Activated CD4-positive, alpha-beta T cell treated with anti-CD3 and anti-CD28 coated beads, Interleukin-10, Interleukin-2, amounts not matched to agents 100 ng/mL and 50 ng/mL, durations not matched to agents 16 hours and 8 hours (primary cell): ENCODE measurements around the gene SRA1.

ENCODE experiments used
- DNase-seq: peaks from one replicate; pipeline ENCODE4 v3.0.0-alpha.2; 2020

Gene SRA1

DNA sequence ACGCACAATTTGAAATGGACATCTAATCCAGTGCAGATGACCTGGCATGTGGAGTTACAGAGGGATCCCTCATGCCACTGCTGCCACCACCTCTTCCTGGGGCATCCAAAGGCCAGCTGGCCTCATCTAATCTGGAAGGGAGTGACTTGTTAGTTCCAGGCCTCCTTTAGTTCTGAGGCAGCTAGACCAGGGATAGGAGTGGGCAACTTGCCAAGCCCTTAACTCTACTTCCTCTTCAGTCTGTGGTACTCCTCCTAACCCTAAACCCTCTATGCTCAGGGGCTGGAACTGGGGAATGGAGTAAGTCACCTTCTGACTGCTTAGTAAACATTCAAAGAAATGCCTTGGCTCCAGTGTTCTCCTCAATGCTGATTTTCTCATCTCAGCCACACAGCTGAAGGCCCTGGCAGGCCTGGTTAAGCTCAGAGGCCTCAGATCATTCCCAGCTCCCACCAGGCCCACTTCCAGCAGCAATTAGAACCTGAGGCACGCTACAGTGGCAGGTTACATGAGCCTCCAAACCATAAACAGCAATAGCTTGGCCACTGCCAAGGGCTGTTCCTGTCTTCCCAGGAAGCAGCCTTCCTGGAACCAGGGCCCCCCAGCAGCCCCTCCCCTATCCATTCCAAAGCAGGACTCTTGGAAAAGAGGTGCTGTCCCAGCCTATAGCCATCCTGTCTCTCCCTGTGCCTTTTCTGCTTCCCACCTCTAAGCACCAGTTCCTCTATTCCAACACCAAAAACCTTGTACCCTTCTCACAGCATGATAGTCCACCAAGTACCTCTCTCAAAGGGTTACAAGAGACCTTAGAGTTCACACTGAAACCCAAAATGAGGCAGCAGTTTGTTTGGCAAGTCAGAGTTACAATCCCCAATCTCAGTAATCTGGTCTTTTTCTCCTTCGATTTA lies 7.8 kb downstream of the SRA1 start:
- no peak for DNase-seq

DNA sequence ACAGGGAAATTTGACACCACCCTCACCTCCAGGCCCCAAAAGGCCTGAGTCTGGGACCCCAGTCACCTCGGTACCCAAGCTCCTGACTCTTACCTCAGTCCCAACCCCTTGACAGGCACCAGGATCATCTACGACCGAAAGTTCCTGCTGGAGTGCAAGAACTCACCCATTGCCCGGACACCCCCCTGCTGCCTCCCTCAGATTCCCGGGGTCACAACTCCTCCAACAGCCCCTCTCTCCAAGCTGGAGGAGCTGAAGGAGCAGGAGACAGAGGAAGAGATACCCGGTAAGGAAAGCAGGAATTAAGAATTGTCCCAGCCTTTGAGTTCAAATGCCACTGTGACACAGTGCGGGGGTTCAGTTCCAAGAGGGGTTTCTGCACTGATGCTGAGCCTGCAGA lies 8.5 kb downstream of the SRA1 start:
- DNase-seq, result no peak

DNA sequence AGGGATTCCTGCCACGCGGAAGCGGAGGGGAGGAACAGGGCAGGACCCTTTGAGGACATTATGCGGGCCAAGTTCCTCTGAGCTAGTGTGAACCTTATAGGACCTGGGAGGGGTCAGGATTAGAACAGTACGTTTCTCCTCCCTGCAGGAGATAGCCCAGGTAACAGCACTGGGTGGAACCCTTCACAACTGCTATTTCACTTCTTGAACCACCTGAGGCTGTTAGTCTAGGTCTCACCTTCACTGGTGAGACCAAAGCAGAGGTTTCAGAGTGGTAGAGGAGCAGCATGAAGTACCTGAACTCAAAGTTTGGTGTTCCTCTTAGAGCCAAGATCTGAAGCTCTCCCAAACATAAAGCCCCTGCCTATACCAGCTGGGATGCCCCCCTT lies 9.0 kb downstream of the SRA1 start:
- no peak for DNase-seq

DNA sequence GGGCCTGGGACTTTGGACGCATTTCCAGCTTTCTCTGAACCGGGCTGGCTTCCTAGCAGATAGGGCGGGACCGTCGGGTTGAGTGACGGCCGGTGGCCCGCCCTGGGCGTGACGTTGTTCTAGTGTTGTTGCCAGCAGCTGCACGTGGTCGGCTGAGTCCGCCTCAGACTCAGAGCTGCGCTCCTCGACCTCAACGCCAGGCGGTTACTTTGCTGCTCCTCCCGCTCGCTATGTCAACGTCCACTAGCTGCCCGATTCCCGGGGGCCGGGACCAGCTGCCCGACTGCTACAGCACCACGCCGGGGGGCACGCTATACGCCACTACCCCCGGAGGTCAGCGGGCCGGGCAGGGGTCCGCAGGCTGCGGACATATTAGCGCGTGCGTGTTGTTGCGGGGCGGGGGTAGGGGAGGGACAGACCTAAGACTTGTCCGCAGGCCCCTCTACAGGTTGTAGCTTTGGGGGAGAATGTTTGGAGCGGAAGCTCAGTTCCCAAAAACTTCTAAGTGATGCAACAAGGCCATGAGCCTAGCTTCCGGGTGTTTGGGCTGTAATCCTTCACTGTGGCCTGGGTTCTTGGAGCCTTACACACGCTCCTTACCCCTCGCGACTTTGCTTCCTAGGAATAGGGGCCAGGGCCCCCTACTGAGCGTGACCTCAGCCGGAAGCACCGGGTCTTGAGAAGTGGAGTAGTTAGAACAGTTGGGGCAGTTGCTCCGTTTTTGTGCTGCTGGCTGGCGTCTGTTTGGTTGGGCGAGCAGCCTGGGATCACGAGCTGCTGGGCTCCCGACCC lies 9.6 kb downstream of the SRA1 start, which contains the start of gene EIF4EBP3:
EIF4EBP3 (plus strand) TSS at position 155 of the 792 bp plus-strand sequence; CDS start at position 231, 76 bp downstream.
- DNase-seq, result peak; percentile 89

DNA sequence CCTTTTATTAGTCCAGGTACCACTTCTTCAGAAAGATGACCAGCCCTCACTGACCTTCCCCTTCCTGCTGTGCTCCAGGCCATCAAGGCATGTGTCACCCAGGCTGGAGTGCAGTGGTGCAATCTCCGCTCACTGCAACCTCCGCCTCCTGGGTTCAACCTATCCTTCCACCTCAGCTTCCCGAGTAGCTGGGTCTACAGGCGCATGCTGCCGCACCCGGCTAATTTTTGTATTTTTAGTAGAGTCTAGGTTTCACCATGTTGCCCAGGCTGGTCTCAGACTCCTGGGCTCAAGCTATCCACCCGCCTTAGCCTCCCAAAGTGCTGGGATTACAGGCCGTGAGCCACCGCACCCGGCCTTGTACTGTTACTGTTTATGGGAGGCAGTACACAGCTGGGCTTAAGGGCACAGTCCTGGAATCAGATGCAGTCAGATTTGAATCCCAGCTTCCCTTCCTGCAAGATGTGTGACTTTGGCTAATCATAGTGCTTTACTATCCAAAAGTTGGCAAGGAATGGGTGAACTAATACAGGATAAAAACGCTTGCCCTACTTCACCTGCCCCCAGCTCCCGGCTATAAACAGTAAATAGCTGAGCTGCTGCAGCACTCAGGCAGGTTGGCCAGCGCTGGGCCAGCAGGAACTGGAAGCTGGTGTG lies 10.3 kb downstream of the SRA1 start:
- no peak for DNase-seq

DNA sequence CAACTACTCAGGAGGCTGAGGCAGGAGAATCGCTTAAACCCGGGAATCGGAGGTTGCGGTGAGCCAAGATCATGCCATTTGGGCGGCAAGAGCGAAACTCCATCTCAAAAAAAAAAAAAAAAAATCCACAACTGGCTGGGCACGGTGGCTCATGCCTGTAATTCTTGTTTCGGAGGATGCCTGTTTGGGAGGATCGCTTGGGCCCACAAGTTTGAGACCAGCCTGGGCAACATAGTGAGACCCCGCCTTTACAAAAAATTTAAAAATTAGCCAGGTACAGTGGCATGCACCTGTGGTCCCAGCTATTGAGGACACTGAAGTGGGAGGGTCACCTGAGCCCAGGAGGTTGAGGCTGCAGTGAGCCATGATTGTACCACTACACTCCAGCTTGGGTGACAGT lies 11.7 kb downstream of the SRA1 start:
- DNase-seq, result no peak

DNA sequence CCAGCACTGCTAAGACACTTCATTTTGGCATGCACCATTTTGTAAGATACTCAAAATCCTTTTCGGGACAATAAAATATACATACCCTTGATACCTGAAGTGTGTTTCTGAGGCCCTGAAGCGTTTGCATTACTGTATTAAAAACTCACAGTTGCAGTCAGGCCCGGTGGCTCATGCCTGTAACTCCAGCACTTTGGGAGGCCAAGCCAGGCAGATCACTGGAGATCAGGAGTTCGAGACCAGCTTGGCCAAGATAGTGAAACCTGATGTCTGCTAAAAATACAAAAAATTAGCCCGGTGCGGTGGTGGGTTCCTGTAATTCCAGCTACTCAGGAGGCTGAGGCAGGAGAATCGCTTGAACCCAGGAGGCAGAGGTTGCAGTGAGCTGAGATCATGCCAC lies 12.3 kb downstream of the SRA1 start:
- no peak for DNase-seq

DNA sequence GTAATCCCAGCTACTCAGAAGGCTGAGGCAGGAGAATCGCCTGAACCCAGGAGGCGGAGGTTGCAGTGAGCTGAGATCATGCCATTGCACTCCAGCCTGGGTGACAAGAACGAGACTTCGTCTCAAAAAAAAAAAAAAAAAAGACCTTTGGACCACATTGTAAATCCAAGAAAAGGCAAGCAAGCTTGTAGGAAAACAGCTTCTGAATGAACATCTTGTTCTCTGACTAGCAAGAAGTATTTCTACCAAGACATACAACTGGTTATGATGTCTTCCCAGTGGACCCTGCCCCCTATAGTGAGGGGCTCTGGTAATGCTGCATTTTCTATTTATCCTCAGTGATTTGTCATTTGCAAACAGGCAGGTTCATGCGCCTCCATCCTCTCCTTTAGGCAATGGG lies 14.3 kb downstream of the SRA1 start:
- no peak for DNase-seq

DNA sequence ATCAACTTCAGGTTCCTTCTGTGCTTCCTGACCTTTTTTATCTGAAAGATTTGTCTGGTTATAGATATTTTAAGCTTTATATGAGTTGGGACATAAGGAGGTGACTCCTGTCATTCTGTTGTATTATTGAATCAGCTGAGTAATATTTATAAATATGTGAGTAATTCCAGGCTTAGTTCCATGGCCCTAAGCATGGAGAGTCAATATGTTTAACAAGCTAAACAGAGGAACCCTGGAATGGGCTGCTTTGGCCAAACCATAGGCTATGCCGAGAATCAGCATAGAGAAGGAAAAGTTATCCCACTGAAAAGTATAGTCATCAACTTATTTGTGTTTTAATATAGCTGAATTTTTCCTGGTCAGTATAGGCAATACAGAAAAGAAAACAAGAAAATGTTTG lies 17.0 kb downstream of the SRA1 start:
- DNase-seq, result no peak

DNA sequence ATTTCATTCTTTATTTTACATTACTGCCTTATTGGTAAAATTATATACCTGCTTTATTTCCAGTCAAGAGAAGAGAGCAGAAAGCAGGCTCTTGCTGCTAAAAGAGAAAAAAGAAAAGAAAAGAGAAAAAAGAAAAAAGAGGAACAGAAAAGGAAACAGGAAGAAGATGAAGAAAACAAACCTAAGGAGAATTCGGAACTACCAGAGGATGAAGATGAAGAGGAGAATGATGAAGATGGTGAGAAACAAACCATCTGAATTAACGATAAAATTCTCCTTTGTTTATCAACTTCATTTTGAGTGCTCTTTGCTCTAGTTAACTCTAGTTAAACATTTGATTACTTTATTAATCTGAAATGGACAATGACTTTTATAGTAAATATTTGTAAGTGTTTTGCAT lies 33.3 kb downstream of the SRA1 start:
- no peak for DNase-seq

DNA sequence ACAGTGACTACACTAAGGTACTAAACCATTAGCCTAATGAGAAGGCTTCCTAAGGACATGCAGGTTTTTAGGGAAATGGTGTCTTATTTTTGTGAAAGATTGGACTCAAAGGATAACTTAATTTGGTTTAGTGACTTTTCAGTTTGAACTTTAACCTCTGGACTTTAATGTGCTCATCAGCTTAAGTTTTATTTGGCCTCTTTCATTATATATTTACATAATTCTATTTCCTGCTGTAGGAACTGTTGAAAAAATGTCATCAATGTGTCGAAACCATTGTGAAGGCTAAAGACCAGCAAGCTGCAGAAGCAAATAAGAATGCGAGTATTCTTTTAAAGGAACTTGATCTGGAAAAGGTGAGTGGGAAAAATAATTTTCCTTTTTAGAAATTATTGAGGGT lies 44.1 kb downstream of the SRA1 start:
- no peak for DNase-seq

DNA sequence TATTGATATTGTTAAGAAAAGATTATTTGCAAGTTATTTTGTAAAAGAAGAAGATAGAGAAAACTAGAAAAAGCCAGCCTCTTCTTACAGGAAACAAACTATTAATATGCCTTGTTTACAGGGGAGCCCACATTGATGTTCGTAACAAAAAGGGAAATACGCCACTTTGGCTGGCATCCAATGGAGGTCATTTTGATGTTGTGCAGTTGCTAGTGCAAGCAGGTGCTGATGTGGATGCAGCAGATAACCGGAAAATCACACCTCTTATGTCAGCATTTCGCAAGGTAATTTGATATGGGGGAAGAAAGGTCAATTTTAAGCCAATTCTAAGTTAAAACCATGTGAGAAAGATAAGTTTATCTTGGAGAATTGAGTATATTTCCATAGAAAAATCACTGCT lies 47.4 kb downstream of the SRA1 start:
- DNase-seq, result no peak

DNA sequence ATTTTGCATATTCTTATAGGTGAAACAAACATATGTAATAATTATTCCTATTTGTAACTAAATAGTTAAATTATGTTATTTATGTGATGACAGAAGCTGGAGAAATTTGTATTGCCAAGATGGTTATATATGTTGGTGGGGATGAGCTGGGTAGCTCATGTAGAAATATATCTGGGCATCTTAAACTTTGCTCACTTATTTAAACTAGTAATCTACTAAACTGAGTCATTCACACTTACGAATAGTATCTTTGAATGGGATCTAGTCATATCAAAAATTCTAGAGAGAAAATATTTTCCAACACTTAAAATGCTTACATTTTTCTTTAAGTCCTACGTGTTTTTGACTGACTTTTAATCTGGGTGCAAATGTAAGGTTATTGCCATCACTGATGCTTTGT lies 54.4 kb downstream of the SRA1 start:
- DNase-seq, result peak; percentile 14
